H9 (cell line): Measurements from ENCODE around the gene CCDC148. TPM values are rescaled to one million over a fixed set of nuclear protein-coding genes. Genes with fewer than 3 reads are reported as not detected.

Experiments used
- DNase-seq: peaks from one replicate; pipeline ENCODE4 v3.0.0-alpha.2; 2017
- H2AFZ ChIP-seq: one replicate; pipeline ENCODE4 v1.6.1; 2013; ENCODE audit warnings: mild to moderate bottlenecking, low read length, control low read depth, moderate library complexity
- H2AK5ac ChIP-seq: 2 replicates; pipeline ENCODE4 v1.6.1; 2013; ENCODE audit warnings: low read length, control low read depth, mixed read lengths; ENCODE audit not compliant: insufficient read length
- H2BK120ac ChIP-seq: one replicate; pipeline ENCODE4 v1.6.1; 2013; ENCODE audit warnings: low read depth, mild to moderate bottlenecking, low read length, control low read depth, inconsistent platforms; ENCODE audit not compliant: poor library complexity, severe bottlenecking
- H2BK12ac ChIP-seq: 2 replicates; pipeline ENCODE4 v1.6.1; 2013; ENCODE audit warnings: low read length, control low read depth, mixed read lengths, low read depth; ENCODE audit not compliant: insufficient read length
- H2BK15ac ChIP-seq: 2 replicates; pipeline ENCODE4 v1.6.1; 2013; ENCODE audit warnings: low read depth, low read length, control low read depth
- H2BK20ac ChIP-seq: one replicate; pipeline ENCODE4 v1.6.1; 2013; ENCODE audit warnings: low read depth, mild to moderate bottlenecking, low read length, control low read depth, inconsistent platforms; ENCODE audit not compliant: poor library complexity, severe bottlenecking
- H2BK5ac ChIP-seq: 2 replicates; pipeline ENCODE4 v1.6.1; 2013; ENCODE audit warnings: low read length, control low read depth, mixed read lengths; ENCODE audit not compliant: insufficient read length
- H3K14ac ChIP-seq: 2 replicates; pipeline ENCODE4 v1.6.1; 2013; ENCODE audit warnings: low read length, control low read depth; ENCODE audit not compliant: insufficient read depth
- H3K18ac ChIP-seq: 2 replicates; pipeline ENCODE4 v1.6.1; 2013; ENCODE audit warnings: low read depth, mild to moderate bottlenecking, mixed read lengths, low read length, control low read depth; ENCODE audit not compliant: insufficient read length
- H3K23ac ChIP-seq: 2 replicates; pipeline ENCODE4 v1.6.1; 2013; ENCODE audit warnings: low read length, control low read depth, mixed read lengths, low read depth; ENCODE audit not compliant: insufficient read length
- H3K23me2 ChIP-seq: 2 replicates; pipeline ENCODE4 v1.6.1; 2013; ENCODE audit warnings: low read depth, mild to moderate bottlenecking, mixed read lengths, low read length, control low read depth; ENCODE audit not compliant: insufficient read length, poor library complexity, severe bottlenecking
- H3K27ac ChIP-seq: 2 replicates; pipeline ENCODE4 v1.5.1; 2013; ENCODE audit warnings: low read length, control low read depth, mixed read lengths, low read depth; ENCODE audit not compliant: insufficient read length
- H3K27me3 ChIP-seq: 2 replicates; pipeline ENCODE4 v1.6.1; 2013; ENCODE audit warnings: low read length, control low read depth, inconsistent platforms; ENCODE audit not compliant: insufficient read depth
- H3K4ac ChIP-seq: 2 replicates; pipeline ENCODE4 v1.6.1; 2013; ENCODE audit warnings: low read depth, mild to moderate bottlenecking, control low read depth, inconsistent platforms, low read length, moderate library complexity
- H3K4me1 ChIP-seq: 2 replicates; pipeline ENCODE4 v1.6.1; 2013; ENCODE audit warnings: low read length, control low read depth, inconsistent platforms; ENCODE audit not compliant: insufficient read depth
- H3K4me2 ChIP-seq: 2 replicates; pipeline ENCODE4 v1.6.1; 2013; ENCODE audit warnings: low read length, control low read depth, mixed read lengths; ENCODE audit not compliant: insufficient read length, insufficient read depth
- H3K56ac ChIP-seq: 2 replicates; pipeline ENCODE4 v1.6.1; 2013; ENCODE audit warnings: low read depth, mild to moderate bottlenecking, mixed read lengths, low read length, control low read depth; ENCODE audit not compliant: insufficient read length
- H3K79me1 ChIP-seq: 2 replicates; pipeline ENCODE4 v1.6.1; 2013; ENCODE audit warnings: low read depth, mild to moderate bottlenecking, moderate library complexity, low read length, control low read depth, inconsistent platforms; ENCODE audit not compliant: insufficient read depth, poor library complexity, severe bottlenecking
- H3K79me2 ChIP-seq: 2 replicates; pipeline ENCODE4 v1.6.1; 2013; ENCODE audit warnings: low read length, control low read depth, inconsistent platforms; ENCODE audit not compliant: insufficient read depth
- H3K9ac ChIP-seq: 2 replicates; pipeline ENCODE4 v1.6.1; 2013; ENCODE audit warnings: low read length, control low read depth, mixed read lengths; ENCODE audit not compliant: insufficient read length; ENCODE audit errors: extremely low read depth
- H3K9me3 ChIP-seq: one replicate; pipeline ENCODE4 v1.6.1; 2013; ENCODE audit warnings: low read depth, low read length, inconsistent platforms; ENCODE audit not compliant: control insufficient read depth
- H3T11ph ChIP-seq: one replicate; pipeline ENCODE4 v1.6.1; 2013; ENCODE audit warnings: mild to moderate bottlenecking, low read length, control low read depth, inconsistent platforms
- H4K20me1 ChIP-seq: one replicate; pipeline ENCODE4 v1.6.1; 2013; ENCODE audit not compliant: control insufficient read depth, insufficient read length, insufficient read depth
- H4K5ac ChIP-seq: 2 replicates; pipeline ENCODE4 v1.6.1; 2013; ENCODE audit warnings: low read depth, mild to moderate bottlenecking, mixed read lengths, low read length, control low read depth; ENCODE audit not compliant: insufficient read length
- H4K8ac ChIP-seq: replicated peaks from 2 replicates; pipeline ENCODE4 v1.6.1; 2013; ENCODE audit warnings: low read length, control low read depth, mixed read lengths, low read depth; ENCODE audit not compliant: insufficient read length
- H4K91ac ChIP-seq: 2 replicates; pipeline ENCODE4 v1.6.1; 2013; ENCODE audit warnings: low read depth, mild to moderate bottlenecking, moderate library complexity, mixed read lengths, low read length, control low read depth; ENCODE audit not compliant: insufficient read length
- H3K27ac Mint-ChIP-seq, 3 experiments: 2 replicates in 2 of 3; 3 replicates in 1 of 3; pipeline ENCODE4 v1.8.0; 2020 to 2021; ENCODE audit warnings: mixed read lengths in 3 of 3, mild to moderate bottlenecking in 1 of 3, moderate library complexity in 1 of 3
- H3K27me3 Mint-ChIP-seq: 2 replicates; pipeline ENCODE4 v1.8.0; 2021; ENCODE audit warnings: low read depth, mild to moderate bottlenecking, moderate library complexity, mixed read lengths
- H3K36me3 Mint-ChIP-seq, 3 experiments: 2 replicates in 2 of 3; 3 replicates in 1 of 3; pipeline ENCODE4 v1.8.0; 2020 to 2021; ENCODE audit warnings: low read depth in 3 of 3, mixed read lengths in 3 of 3; ENCODE audit not compliant: insufficient read depth in 1 of 3
- H3K4me1 Mint-ChIP-seq, 2 experiments: 2 replicates each; pipeline ENCODE4 v1.8.0; 2020; ENCODE audit warnings: mixed read lengths in 2 of 2
- H3K4me3 Mint-ChIP-seq, 2 experiments: 2 replicates in 1 of 2; 3 replicates in 1 of 2; pipeline ENCODE4 v1.8.0; 2020 to 2021; ENCODE audit warnings: mild to moderate bottlenecking in 2 of 2, mixed read lengths in 2 of 2, moderate library complexity in 1 of 2
- H3K9me3 Mint-ChIP-seq, 2 experiments: 2 replicates in 1 of 2; 3 replicates in 1 of 2; pipeline ENCODE4 v1.8.0; 2020; ENCODE audit warnings: mild to moderate bottlenecking in 2 of 2, mixed read lengths in 2 of 2, moderate library complexity in 1 of 2
- CTCF ChIP-seq: fragments of 200-600 bp; sonication (generic); conservative IDR thresholded peaks from 3 replicates; pipeline ENCODE4 v1.8.0; 2021; ENCODE audit warnings: antibody characterized with exemption, mild to moderate bottlenecking
- WGBS: extraction: QIAGEN DNeasy Blood & Tissue Kit; methylation state at CpG from one replicate; pipeline ENCODE4 v1.1.7; 2013; ENCODE audit warnings: missing lambda C conversion rate, low lambda C conversion rate, mixed read lengths; ENCODE audit not compliant: insufficient read length; ENCODE audit errors: extremely low coverage; 5-methylcytosine and 5-hydroxymethylcytosine counted together
- total RNA-seq: library from RNA; stranded (reverse); gene quantifications from 2 replicates; pipeline ENCODE4 v1.2.1, GENCODE V29; 2021

CCDC148 gene
- total RNA-seq, 1 experiment from 2014 or later, result 1.5 TPM

DNA sequence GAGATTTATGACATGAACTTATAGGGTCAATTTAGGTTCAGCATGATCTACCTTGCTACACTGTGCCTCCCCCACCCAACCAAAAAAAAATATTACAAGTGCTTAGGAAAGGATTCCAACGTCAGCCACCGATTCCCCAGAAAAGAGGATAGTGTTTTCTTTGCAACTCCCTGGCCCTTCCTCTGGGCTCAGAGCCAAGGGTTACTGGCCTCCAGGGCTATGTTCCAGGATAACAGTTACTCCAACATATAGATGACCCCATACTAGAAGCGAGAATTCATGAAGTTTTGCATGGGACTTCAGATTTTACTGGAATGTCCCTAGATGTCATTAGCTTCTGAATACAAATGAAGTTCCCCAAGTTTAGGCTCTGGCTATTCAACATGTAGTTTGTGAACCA, 182.8 kb downstream of the CCDC148 start:
- peaks cover 12 to 13% of the 10 kb centered on the region in 2 experiments for H3K9me3 Mint-ChIP-seq
- no CpG with 5 or more reads among the region's 3 CpGs for WGBS
- H3K27me3 Mint-ChIP-seq, result no peaks in the 10 kb centered on the region; the same call in 1 of the 2 replicates

More for the DNA sequence above, 182.8 kb downstream of the CCDC148 start:
- Histone ChIP-seq H3K56ac (no peak overlapping the region), H2BK20ac (no peak overlapping the region), H2BK120ac (no peak overlapping the region), H3K18ac (no peak overlapping the region), H2AK5ac (no peak overlapping the region), H3K79me1 (no peaks in the 10 kb centered on the region), H3K27ac (no peak overlapping the region), H3K4ac (no peak overlapping the region), H3K23me2 (no peaks in the 10 kb centered on the region), H4K5ac (no peak overlapping the region), H2AFZ (no peak overlapping the region), H3K79me2 (no peaks in the 10 kb centered on the region; the same call in 1 of the 2 replicates), H3K9ac (no peak overlapping the region), H4K91ac (no peak overlapping the region), H3K9me3 (no peaks in the 10 kb centered on the region), H2BK15ac (no peak overlapping the region), H3K27me3 (no peaks in the 10 kb centered on the region), H4K20me1 (no peaks in the 10 kb centered on the region), H2BK5ac (no peak overlapping the region), H3T11ph (no peak overlapping the region), H4K8ac (no peak overlapping the region), H3K14ac (no peak overlapping the region), H3K23ac (no peak overlapping the region), H3K4me1 (no peaks in the 10 kb centered on the region), H2BK12ac (no peak overlapping the region), H3K4me2 (no peak overlapping the region)
- H3K27ac Mint-ChIP-seq, result no peak overlapping the region
- H3K36me3 Mint-ChIP-seq, result peaks cover 2 to 10% (median 2%) of the 10 kb centered on the region in 3 experiments; a peak in 4 of 7 replicates
- H3K4me1 Mint-ChIP-seq, result no peaks in the 10 kb centered on the region
- no peak for TF ChIP-seq CTCF
- no peak overlapping the region for H3K4me3 Mint-ChIP-seq
- DNase-seq, result no peak
